A673 (cell line): ENCODE data around the gene ZC2HC1C.

Source experiments
- CTCF ChIP-seq: fragments of 300-800, 200-600 bp; sonication (generic); conservative IDR thresholded peaks from 2 replicates; pipeline ENCODE4 v1.5.1; 2017; ENCODE audit warnings: low read depth, mild to moderate bottlenecking, antibody characterized with exemption, low read length, moderate library complexity, mixed read lengths
- EZH2 ChIP-seq: fragments of 200-600 bp; sonication (generic); IDR thresholded peaks from 2 replicates; pipeline ENCODE4 v1.6.1; 2017; ENCODE audit warnings: borderline replicate concordance, low read depth, mild to moderate bottlenecking, mixed read lengths, antibody characterized with exemption, low read length; ENCODE audit not compliant: poor library complexity, severe bottlenecking

- TF ChIP-seq CTCF (no peak), EZH2 (no peak)
These were observed 27.8 kb upstream of the ZC2HC1C start for GRCh38 chr14:75041613-75042012.
